ENCODE results near the gene ADD1.

The ADD1 gene

GRCh38 chr4:2961421-2961810 is 117.8 kb downstream of the ADD1 start:
- H3K4me3 ChIP-seq (ENCODE audit: low read depth, low read length): peak overlapping the region; percentile 85
- TF ChIP-seq, protein P1, sequence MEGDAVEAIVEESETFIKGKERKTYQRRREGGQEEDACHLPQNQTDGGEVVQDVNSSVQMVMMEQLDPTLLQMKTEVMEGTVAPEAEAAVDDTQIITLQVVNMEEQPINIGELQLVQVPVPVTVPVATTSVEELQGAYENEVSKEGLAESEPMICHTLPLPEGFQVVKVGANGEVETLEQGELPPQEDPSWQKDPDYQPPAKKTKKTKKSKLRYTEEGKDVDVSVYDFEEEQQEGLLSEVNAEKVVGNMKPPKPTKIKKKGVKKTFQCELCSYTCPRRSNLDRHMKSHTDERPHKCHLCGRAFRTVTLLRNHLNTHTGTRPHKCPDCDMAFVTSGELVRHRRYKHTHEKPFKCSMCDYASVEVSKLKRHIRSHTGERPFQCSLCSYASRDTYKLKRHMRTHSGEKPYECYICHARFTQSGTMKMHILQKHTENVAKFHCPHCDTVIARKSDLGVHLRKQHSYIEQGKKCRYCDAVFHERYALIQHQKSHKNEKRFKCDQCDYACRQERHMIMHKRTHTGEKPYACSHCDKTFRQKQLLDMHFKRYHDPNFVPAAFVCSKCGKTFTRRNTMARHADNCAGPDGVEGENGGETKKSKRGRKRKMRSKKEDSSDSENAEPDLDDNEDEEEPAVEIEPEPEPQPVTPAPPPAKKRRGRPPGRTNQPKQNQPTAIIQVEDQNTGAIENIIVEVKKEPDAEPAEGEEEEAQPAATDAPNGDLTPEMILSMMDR (IDR thresholded peaks at IDR 0.05; ENCODE audit: low read depth, low read length): no peak

GRCh38 chr4:2961811-2962441 is 118.3 kb downstream of the ADD1 start:
- peak overlapping the region; percentile 85 for H3K4me3 ChIP-seq (ENCODE audit: low read depth, low read length)
- TF ChIP-seq, protein P1 (IDR thresholded peaks at IDR 0.05; ENCODE audit: low read depth, low read length): no peak

DNA sequence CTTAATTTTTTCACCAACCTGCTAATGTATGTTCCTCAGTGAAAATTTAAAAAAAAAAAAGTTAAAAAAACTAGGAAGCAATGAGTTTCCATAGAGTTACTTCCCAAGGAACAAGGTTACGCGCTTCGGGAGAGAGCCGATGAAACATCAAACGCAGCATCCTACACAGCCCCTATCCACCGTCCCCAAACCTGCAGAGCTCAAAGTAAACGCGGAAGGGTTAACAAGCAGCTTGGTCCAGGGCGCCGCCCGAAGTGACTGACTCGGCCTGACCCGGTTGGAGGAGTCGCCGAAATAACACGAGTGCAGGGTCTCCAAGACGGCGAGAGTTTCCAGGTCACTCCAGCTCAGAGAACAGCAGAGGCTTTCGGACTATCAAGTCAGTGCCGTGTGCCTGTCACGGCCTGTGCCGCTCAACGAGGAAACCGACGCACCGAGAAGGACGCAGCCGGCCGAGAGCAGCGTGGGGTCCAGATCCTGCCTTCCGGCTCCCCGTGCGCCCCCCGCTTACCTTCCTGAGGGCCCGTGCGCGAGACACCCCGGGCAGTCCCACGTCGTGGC is 119.0 kb downstream of the ADD1 start:
- TF ChIP-seq, protein P1 (IDR thresholded peaks at IDR 0.05; ENCODE audit: low read depth, low read length): no peak
- H3K4me3 ChIP-seq (ENCODE audit: low read depth, low read length): peak overlapping the region; percentile 85

DNA sequence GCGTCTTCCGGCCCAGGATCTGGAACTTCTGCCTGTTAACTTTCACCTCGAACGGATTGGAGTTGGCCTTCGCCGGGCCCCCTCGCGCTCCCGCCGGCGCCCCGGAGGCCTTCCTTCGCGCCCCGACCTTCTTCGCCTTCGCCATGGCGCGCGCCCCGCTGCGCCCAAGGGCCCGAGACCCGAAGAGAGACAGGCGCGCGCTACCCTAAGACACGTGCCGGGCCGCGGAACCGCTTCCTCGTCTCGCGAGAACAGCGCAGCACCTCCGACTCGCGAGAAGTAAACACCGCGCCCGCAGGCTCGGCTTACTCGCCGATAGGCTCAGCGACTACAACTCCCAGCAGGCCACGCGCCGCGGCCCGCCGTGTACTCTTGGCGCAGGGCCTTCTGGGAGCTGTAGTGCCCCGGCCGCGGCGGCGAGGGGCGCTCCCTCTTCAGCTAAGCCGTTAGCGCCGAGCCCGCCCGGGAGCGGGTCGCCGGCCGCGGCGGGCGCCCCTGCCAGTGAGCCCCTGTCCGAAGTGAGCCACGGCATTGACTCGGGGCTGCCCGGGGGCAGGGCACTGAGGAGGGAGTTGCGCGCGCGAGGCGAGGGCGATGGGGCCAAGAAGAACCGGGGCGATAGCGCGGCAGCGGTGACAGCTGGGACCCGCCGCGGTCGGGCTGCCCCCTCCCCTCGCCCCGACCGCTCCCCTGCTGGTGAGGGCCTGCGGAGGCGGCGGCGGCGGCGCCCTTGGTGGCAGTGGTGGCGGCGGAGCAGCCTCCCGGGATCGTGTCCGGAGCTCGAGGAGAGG is 119.7 kb downstream of the ADD1 start, which contains the start of the genes GRK4 and NOP14:
Gene GRK4 (plus strand): TSS at position 397 of the 791 bp plus-strand sequence. CDS start 500 bp downstream, outside the sequence.
Gene NOP14 (minus strand): TSS at position 232 of the 791 bp plus-strand sequence. CDS start 87 bp downstream, at position 145.
- TF ChIP-seq, protein P1 (IDR thresholded peaks at IDR 0.05; ENCODE audit: low read depth, low read length): peak; percentile 25; the same call in 1 of the 2 replicates
- H3K4me3 ChIP-seq (ENCODE audit: low read depth, low read length): peak within 1 kb of the TSS; percentile 85

- TF ChIP-seq, protein P1 (IDR thresholded peaks at IDR 0.05; ENCODE audit: low read depth, low read length): no peak
- peak overlapping the region; percentile 85 for H3K4me3 ChIP-seq (ENCODE audit: low read depth, low read length)
Measured at GRCh38 chr4:2963966-2964471, 120.4 kb downstream of the ADD1 start.

- peak overlapping the region; percentile 85 for H3K4me3 ChIP-seq (ENCODE audit: low read depth, low read length)
- TF ChIP-seq, protein P1 (IDR thresholded peaks at IDR 0.05; ENCODE audit: low read depth, low read length): no peak
Measured at GRCh38 chr4:2964706-2965258, 121.1 kb downstream of the ADD1 start.
